NCI-H460 (cell line): ENCODE data around the gene SPEG. TPM values are rescaled to one million over a fixed set of nuclear protein-coding genes. Genes with fewer than 3 reads are reported as not detected.

Experiments
- DNase-seq: peaks from one replicate; pipeline ENCODE4 v3.0.0-alpha.2; 2016; ENCODE audit warnings: low read depth; ENCODE audit errors: extremely low read depth
- total RNA-seq: library from RNA; depleted of rRNA; stranded (reverse); fragments of >200 nt; shearing (Covaris generic); gene quantifications from 2 replicates; pipeline ENCODE4 v1.2.3, GENCODE V29; 2014

Gene SPEG
- total RNA-seq, 1 experiment from 2014 or later: 0.99 TPM

DNA sequence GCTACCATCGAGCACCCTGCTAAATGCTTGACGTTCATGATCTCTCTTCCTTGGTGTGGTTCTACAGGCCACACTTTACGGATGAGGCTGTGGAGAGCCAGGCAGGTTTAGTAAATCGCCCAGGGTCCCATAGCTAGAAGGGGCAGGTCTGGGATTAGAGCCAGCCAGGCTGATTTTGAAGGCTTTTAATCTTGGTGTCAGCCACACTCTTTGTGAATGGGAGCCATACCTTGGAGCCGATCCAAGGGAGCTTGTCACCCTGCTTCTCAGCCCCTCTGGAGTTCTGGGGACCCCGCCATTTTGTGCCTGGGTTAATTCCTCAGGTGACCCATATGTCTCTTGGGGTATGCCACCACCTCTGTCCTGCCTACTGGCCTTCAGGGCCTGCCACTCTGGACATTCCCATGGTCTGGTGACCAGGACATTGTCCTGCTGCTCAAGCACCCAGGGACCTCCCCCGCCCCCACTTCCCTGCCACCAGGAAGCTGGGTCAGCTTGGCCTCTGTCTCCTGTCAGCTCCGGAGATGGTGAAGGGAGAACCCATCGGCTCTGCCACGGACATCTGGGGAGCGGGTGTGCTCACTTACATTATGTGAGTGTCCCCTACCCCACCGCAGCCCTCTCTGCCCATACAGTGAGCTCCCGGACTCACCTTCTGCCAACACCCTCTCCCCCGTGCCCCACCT is 56.8 kb downstream of the SPEG start:
- DNase-seq: no peak

DNA sequence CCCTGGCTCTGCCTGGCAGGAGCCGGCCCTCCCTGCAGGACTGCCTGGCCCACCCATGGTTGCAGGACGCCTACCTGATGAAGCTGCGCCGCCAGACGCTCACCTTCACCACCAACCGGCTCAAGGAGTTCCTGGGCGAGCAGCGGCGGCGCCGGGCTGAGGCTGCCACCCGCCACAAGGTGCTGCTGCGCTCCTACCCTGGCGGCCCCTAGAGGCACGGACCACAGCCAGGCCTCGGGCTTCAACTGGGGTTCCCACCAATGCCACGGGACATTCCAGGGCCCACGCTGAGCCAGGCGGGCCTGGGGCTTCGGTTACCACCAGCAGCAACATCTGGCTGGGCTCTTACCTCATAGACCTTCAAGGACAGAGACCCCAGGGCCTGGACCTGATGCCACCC is 57.9 kb downstream of the SPEG start:
- DNase-seq: no peak

- DNase-seq: no peak
Measured at GRCh38 chr2:219493086-219493485, 58.4 kb downstream of the SPEG start.

GRCh38 chr2:219494952-219495530 is 60.4 kb downstream of the SPEG start:
- no peak for DNase-seq

DNA sequence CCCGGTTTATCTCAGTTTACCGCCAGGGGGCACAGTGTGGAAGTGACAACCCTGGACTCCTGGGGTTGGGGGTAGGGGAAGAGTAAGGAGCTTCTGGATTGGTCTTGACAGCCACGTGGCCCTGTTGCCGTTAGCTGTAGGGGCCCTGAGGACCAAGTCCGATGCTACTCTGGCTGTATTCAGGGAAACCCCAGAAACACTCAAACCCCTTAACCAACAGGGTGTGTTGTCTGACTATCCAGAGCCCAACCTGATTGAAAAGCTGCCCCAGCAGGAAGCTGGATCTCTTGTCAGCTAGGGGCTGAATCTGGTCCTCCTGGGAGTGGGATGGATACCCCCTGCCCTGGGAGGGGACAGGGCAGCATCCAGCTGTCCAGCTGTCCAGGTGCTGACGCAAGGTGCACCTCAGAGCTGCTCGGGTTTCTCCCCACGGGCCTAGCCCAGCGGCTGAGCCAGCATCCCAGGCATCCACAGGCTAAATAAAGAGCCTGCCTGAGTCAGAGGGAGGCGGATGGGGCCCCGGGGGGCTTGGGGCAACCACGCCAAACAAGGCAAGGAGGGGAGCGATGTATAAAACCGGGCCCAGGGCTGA is 61.0 kb downstream of the SPEG start:
- peak; percentile 66 for DNase-seq

DNA sequence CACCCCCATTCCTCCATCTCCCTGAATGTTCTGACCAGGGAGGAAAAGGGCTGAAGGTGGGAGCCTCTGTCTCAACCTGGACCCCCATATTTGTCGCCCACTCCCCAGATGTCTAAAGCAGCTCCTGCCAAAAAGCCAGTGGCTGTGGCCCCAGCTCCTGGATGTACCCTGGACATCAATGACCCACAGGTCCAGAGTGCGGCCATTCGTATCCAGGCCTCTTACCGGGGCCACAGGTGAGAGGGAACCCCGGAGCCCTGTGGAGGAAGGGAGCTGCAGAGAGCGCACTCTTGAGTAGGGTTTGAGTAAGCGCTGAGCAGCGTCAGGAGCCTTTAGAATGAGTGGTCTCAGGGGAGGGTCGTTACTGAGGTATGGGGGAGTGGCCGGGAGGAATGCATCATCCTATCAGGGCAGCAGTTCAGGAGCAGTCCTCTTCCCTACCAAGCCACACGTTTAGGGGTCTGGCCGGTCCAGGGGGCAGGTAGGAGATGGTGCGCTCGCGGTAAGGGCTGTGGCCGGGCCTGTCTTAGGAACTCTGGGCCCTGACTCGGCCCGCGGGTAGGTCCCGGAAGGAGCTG is 61.7 kb downstream of the SPEG start:
- DNase-seq: no peak

DNA sequence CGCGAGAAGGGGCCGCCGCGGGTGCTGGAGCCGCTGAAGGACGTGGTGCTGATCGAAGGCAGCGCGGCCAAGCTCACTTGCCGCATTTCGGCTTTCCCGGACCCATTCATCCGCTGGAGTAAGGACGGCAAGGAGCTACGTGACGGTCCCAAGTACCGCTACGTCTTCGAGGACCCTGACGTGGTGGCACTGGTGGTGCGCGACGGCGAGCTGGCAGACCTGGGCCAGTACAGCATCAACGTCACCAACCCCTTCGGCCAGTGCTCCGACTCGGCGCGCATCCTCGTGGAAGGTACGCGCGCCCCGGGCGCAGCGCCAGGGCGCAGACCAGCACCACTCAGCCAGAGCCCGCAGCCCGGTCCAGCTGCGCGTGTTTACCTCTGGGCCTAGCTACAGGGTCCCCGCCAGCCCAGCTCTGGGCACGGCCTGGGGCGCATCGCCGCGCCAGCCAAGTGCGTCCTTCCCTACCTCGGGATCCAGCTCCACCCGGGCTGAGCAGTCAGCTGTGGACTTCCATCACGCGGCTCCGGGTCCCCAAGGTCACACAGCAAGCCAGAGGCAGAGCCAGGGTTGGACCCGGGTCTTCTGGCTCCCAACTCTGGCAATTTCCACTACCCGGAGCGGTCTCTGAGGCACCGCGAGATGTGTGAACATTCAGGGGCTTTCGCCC is 62.3 kb downstream of the SPEG start:
- DNase-seq: no peak

- DNase-seq: peak; percentile 80
Measured at GRCh38 chr2:219497495-219498279, 63.0 kb downstream of the SPEG start.

- peak; percentile 99 for DNase-seq
Measured at GRCh38 chr2:219498280-219499057, 63.8 kb downstream of the SPEG start, which contains the start of gene GMPPA. Gene GMPPA, plus strand, starts transcription at chr2:219498891. Its CDS starts 1,085 bp downstream, at chr2:219499976.

DNA sequence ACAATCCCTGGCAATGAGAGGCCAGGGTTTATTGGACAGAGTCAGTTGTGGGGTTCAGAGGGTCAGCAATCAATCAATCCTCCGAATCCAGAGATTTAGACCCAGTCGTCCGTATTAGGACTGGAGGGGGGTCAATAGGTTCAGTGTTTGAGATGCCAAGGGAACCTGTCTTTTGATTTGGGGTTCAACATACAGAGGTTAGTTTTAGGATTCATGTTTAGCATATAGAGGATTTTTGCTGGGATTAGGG is 64.3 kb downstream of the SPEG start:
- DNase-seq: no peak

GRCh38 chr2:219499555-219499954 is 64.9 kb downstream of the SPEG start:
- no peak for DNase-seq

- DNase-seq: no peak
Measured at GRCh38 chr2:219500135-219500534, 65.5 kb downstream of the SPEG start.

DNA sequence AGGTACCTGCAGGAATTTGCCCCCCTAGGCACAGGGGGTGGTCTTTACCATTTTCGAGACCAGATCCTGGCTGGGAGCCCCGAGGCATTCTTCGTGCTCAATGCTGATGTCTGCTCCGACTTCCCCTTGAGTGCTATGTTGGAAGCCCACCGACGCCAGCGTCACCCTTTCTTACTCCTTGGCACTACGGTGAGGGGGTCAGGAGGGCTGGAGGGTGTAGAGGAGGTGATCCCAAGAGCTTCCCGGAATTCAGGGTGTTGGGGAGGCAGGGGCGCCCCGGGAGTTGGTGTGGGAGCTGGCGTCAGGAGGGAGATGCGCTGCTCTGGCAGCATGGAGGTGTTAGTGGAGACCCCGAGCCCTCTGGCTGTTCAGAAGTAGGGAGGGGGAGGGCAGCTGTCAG is 67.2 kb downstream of the SPEG start:
- no peak for DNase-seq

GRCh38 chr2:219502618-219503017 is 68.0 kb downstream of the SPEG start:
- DNase-seq: no peak

GRCh38 chr2:219505585-219505984 is 70.9 kb downstream of the SPEG start:
- DNase-seq: no peak

DNA sequence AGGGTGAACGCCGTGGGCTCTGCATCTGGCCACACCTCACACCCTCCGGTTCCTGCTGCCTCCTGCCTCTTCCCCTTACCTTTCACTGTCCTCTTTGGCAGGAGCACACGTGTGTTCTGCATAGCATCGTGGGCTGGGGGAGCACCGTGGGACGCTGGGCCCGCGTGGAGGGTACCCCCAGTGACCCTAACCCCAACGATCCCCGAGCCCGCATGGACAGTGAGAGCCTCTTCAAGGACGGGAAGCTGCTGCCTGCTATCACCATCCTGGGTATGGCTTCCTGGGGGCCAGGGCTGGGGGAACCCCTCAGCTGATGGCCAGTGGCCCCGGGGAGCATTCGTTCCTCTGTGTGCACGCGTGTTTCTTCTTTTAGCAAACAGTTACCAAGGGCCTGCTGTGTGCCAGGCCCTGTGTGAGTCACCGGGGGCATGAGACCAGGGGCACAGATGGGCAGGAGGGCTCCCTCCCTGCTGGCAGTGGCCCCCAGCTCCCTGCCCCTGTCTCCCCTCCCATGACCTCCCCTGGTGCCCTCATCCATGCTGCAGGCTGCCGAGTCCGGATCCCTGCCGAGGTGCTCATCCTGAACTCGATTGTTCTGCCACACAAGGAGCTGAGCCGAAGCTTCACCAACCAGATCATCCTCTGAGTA is 71.6 kb downstream of the SPEG start:
- DNase-seq: no peak

DNA sequence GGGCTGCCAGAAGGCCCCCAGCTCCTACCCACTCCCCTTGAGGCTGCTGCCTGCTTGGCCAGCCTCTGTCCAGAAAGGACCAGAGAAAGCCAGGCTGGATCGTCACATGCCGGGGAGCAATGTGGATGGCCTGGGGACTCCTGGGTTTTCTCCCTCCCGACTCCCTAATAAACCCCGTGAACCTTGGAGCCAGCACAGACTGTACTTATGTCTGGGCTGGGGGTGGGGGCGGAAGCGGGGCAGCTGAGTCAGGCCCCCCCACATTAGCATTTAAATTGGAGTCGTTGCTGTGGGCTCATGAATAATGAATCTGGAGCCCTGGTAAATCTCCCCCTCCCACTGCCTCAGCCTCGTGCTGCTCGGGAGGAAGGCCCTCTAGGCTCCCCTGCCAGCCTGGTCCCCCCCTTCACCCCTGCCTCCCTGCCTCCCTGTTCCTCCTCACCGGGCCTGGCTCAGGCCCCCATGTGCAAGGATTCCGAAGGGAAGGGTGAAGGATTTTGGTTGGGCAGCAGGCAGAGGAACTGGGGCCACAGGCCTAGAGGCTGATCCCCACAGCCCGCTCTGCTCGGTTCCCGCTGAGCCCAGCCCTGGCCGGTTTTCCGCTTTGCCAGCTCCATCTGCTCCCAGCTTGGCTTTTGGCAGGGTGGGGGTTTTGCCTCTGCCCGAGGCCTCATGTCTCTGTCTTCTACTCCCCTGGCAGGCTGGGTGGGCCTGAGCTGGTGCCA is 72.3 kb downstream of the SPEG start:
- no peak for DNase-seq

GRCh38 chr2:219507581-219508443 is 73.2 kb downstream of the SPEG start:
- DNase-seq: no peak
